HFFc6 (cell line): ENCODE results near the gene GLIS1. TPM values are rescaled to one million over a fixed set of nuclear protein-coding genes. Genes with fewer than 3 reads are reported as not detected.

ENCODE experiments used
- DNase-seq: peaks from one replicate; pipeline ENCODE4 v3.0.0-alpha.2; 2018
- H3K27ac Mint-ChIP-seq: 2 replicates; pipeline ENCODE4 v1.8.0; 2020; ENCODE audit warnings: mild to moderate bottlenecking, mixed read lengths
- H3K27me3 Mint-ChIP-seq: 2 replicates; pipeline ENCODE4 v1.8.0; 2021; ENCODE audit warnings: mild to moderate bottlenecking, moderate library complexity, mixed read lengths; ENCODE audit not compliant: insufficient read depth
- H3K36me3 Mint-ChIP-seq: 2 replicates; pipeline ENCODE4 v1.8.0; 2021; ENCODE audit warnings: low read depth, mixed read lengths
- H3K4me1 Mint-ChIP-seq: 2 replicates; pipeline ENCODE4 v1.8.0; 2020; ENCODE audit warnings: low read depth, mixed read lengths
- H3K4me3 Mint-ChIP-seq: 2 replicates; pipeline ENCODE4 v1.8.0; 2020; ENCODE audit warnings: mild to moderate bottlenecking, moderate library complexity, mixed read lengths
- H3K9me3 Mint-ChIP-seq: 2 replicates; pipeline ENCODE4 v1.8.0; 2020; ENCODE audit warnings: mild to moderate bottlenecking, mixed read lengths
- total RNA-seq, 6 experiments: library from RNA; stranded (reverse); fragmentation: NEBNext Ultra II Directional; extraction: Animal tissue kit (Norgen Biotek cat#: 25700); gene quantifications; 2 replicates in 1 of 6; 3 replicates in 5 of 6; pipeline ENCODE4 v1.2.3, GENCODE V29; 2021
- TF ChIP-seq, protein P1 (sequence below): fragments of 200-600 bp; sonication (generic); IDR thresholded peaks from 2 replicates; pipeline ENCODE4 v1.5.0; 2021; ENCODE audit warnings: antibody characterized with exemption, mild to moderate bottlenecking

Gene GLIS1
- total RNA-seq, 6 experiments from 2014 or later, result 1.1 to 1.9 (median 1.2) TPM

DNA sequence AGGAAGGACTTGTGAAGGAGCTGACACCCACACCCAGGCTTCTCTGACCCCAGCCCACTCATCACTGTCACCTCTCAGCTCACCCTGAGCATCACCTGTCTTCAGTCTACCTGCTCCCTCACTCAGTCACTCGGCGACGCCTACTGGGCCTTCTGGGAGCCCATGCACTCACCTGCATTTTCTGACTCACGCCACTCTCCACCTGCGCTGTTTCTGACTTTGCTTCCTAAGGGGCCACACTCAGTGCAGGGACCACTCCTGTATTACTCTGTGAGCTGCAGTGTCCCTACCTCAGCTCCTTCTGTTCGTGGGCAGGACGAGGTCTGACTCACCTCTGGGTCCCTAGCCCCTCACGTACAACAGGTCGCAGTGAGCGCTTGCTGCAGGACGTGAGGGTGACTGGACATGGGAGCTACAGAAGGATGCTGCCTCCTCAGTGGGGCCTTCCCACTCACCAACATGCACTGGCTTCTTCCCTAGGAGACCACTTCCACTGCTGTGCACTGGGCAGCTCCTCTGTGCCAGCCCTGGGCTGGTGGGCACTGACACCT is 102.3 kb downstream of the GLIS1 start:
- Mint-ChIP-seq H3K4me3 (no peak overlapping the region), H3K27ac (no peak overlapping the region), H3K36me3 (no peaks in the 10 kb centered on the region), H3K27me3 (peaks cover 26% of the 10 kb centered on the region), H3K9me3 (no peaks in the 10 kb centered on the region), H3K4me1 (no peaks in the 10 kb centered on the region)
- DNase-seq, result no peak
- TF ChIP-seq, protein P1, sequence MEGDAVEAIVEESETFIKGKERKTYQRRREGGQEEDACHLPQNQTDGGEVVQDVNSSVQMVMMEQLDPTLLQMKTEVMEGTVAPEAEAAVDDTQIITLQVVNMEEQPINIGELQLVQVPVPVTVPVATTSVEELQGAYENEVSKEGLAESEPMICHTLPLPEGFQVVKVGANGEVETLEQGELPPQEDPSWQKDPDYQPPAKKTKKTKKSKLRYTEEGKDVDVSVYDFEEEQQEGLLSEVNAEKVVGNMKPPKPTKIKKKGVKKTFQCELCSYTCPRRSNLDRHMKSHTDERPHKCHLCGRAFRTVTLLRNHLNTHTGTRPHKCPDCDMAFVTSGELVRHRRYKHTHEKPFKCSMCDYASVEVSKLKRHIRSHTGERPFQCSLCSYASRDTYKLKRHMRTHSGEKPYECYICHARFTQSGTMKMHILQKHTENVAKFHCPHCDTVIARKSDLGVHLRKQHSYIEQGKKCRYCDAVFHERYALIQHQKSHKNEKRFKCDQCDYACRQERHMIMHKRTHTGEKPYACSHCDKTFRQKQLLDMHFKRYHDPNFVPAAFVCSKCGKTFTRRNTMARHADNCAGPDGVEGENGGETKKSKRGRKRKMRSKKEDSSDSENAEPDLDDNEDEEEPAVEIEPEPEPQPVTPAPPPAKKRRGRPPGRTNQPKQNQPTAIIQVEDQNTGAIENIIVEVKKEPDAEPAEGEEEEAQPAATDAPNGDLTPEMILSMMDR, result no peak

DNA sequence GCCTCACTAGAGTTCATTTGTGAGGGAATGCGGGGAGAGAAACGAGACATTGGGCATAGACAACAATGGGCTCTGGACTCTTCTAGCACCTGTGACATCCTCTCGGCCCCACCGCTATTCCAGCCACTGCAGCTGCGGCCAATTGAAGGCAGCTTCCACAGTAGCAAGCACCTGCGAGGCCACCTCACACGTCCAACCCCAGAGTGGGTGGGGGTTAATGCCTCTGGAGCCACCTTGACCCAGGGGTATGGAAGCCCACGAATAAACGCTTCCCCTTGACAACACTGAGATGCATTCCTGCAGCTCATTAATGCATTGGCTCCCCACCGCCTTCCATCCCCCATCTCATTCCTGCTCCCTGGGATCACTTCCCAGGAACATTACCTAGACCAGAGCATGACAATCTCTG is 104.4 kb downstream of the GLIS1 start:
- peaks cover 18% of the 10 kb centered on the region for H3K27me3 Mint-ChIP-seq
- TF ChIP-seq, protein P1, result no peak
- H3K27ac Mint-ChIP-seq, result no peak overlapping the region
- H3K36me3 Mint-ChIP-seq, result no peaks in the 10 kb centered on the region
- H3K4me3 Mint-ChIP-seq, result no peak overlapping the region
- no peaks in the 10 kb centered on the region for H3K4me1 Mint-ChIP-seq
- no peak for DNase-seq
- no peaks in the 10 kb centered on the region for H3K9me3 Mint-ChIP-seq

GRCh38 chr1:53633073-53633704 is 105.8 kb downstream of the GLIS1 start:
- no peaks in the 10 kb centered on the region for H3K4me1 Mint-ChIP-seq
- no peak for DNase-seq

DNA sequence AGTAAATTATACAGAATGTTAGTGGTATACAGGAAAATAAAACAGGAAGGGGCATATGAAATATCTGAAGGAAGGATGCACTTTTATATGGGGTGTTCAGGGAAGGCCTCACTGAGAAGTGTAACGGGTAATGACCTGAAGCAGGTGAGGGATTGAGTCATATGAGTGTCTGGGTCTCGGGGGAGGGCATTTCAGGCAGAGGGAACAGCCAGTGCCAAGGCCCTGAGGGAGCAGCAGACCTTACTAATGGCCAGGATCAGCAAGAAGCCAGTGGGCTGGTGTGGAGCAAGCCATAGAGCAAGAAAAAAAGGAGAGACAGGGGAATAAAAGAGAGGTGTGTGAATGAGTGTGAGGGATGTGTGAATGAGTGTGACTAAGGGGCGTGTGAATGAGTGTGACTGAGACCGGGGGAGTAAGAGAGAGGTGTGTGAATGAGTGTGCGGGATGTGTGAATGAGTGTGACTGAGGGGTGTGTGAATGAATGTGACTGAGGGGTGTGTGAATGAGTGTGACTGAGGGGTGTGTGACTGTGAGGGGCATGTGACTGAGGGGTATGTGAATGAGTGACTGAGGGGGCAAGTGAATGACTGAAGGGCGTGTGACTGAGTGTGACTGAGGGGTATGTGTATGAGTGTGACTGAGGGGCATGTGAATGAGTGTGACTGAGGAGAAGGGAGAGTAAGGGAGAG is 107.2 kb downstream of the GLIS1 start:
- Mint-ChIP-seq H3K27me3 (peaks cover 22% of the 10 kb centered on the region), H3K9me3 (no peaks in the 10 kb centered on the region), H3K36me3 (no peaks in the 10 kb centered on the region), H3K4me1 (no peaks in the 10 kb centered on the region), H3K4me3 (no peak overlapping the region), H3K27ac (no peak overlapping the region)
- no peak for DNase-seq
- TF ChIP-seq, protein P1, result no peak

More at GRCh38 chr1:53633073-53633704, 105.8 kb downstream of the GLIS1 start:
- TF ChIP-seq, protein P1, result no peak
- Mint-ChIP-seq H3K27ac (no peak overlapping the region), H3K9me3 (no peaks in the 10 kb centered on the region), H3K4me3 (no peak overlapping the region), H3K27me3 (peaks cover 27% of the 10 kb centered on the region), H3K36me3 (no peaks in the 10 kb centered on the region)

DNA sequence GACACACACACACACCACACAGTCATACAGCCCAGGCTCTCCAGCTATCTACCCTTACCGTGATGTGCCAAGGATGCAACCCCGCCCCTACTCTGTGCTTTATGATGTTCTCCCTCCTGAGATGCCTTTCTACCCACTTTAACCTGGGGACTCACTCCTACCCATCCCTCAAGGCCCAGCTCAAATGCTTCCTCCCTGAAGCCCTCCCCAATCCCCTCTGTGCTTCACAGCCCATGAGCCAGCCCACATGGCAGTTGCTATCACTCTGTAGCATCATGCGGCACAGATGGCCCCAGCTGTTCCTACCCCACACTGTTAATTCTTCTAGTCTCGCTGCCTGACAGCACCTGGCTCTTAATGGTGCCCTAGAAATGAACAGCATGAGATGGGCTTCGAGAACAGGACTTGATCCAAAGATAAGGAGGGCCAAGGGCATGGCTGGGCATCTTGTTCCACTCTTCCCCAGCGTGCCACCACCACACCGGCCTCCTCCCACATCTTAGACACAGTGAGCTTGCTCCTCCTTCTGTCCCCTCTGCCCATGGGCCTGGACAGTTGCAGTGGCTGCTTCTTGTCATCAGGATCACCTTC is 109.8 kb downstream of the GLIS1 start:
- Mint-ChIP-seq H3K4me1 (0 out of 2 replicates have a peak, but pooled peaks cover 7% of the 10 kb centered on the region), H3K27me3 (peaks cover 28% of the 10 kb centered on the region), H3K9me3 (no peaks in the 10 kb centered on the region), H3K36me3 (no peaks in the 10 kb centered on the region), H3K27ac (no peak overlapping the region), H3K4me3 (no peak overlapping the region)
- DNase-seq, result no peak
- TF ChIP-seq, protein P1, result no peak
